SK-N-SH (cell line): ENCODE data around the gene HSD17B11. TPM values are rescaled to one million over a fixed set of nuclear protein-coding genes. Genes with fewer than 3 reads are reported as not detected.
"Not testable (repeated sequence)": the region's sequence is repeated elsewhere in the genome, so short reads cannot be mapped to it uniquely, and the experiment has no call there.

ENCODE experiments used
- CTCF ChIA-PET: fragments of 300-600, 350-600 bp; formaldehyde crosslinking; extraction: SDS; loops from one replicate; lab custom pipeline; 2021; lab: Yijun Ruan, JAX
- POLR2A ChIA-PET: fragments of 350-600 bp; sonication (Branson Sonifier 250); formaldehyde crosslinking; extraction: SDS; loops from one replicate; lab custom pipeline; 2020; ENCODE audit warnings: antibody characterized with exemption, inconsistent platforms; lab: Yijun Ruan, JAX
- DNase-seq: peaks from one replicate; pipeline ENCODE4 v3.0.0; 2012
- H2AFZ ChIP-seq: fragments of 200-600 bp; sonication (generic); 2 replicates; pipeline ENCODE4 v1.8.1; 2016; ENCODE audit warnings: antibody characterized with exemption, mild to moderate bottlenecking, low read depth
- H3F3A ChIP-seq: fragments of 200-600 bp; sonication (generic); replicated peaks from 2 replicates; pipeline ENCODE3; 2016; ENCODE audit warnings: antibody characterized with exemption, mild to moderate bottlenecking; ENCODE audit not compliant: insufficient read depth
- H3K27ac ChIP-seq, 2 experiments: fragments of 200-500 bp in 1 of 2; fragments of 200-600 bp in 1 of 2; sonication (Bioruptor generic) in 1 of 2; sonication (generic), shearing (Covaris generic) in 1 of 2; 2 replicates each; pipeline versions ENCODE4 v1.5.1 to v1.6.1; 2014 to 2016; ENCODE audit warnings: low read depth in 2 of 2, inconsistent platforms in 1 of 2, low read length in 1 of 2, mild to moderate bottlenecking in 1 of 2, mixed read lengths in 1 of 2
- H3K27me3 ChIP-seq: fragments of 200-600 bp; sonication (generic), shearing (Covaris generic); 2 replicates; pipeline ENCODE4 v1.6.1; 2016; ENCODE audit warnings: mixed run types; ENCODE audit not compliant: insufficient read depth
- H3K36me3 ChIP-seq, 2 experiments: fragments of 200-500 bp in 1 of 2; fragments of 200-600 bp in 1 of 2; sonication (Bioruptor generic) in 1 of 2; sonication (generic) in 1 of 2; replicated peaks in 1 of 2; 2 replicates each; pipeline versions ENCODE3 to v1.5.1; 2014 to 2016; ENCODE audit warnings: low read length in 1 of 2, mild to moderate bottlenecking in 1 of 2; ENCODE audit not compliant: insufficient read depth in 2 of 2, control insufficient read depth in 1 of 2
- H3K4me1 ChIP-seq, 2 experiments: fragments of 200-500 bp in 1 of 2; fragments of 200-600 bp in 1 of 2; sonication (Bioruptor generic) in 1 of 2; sonication (generic), shearing (Covaris generic) in 1 of 2; 2 replicates each; pipeline versions ENCODE4 v1.5.1 to v1.6.1; 2014 to 2016; ENCODE audit warnings: low read depth in 1 of 2, low read length in 1 of 2, mixed run types in 1 of 2; ENCODE audit not compliant: insufficient read depth in 2 of 2, control insufficient read depth in 1 of 2
- H3K4me2 ChIP-seq: fragments of 200-600 bp; sonication (generic), shearing (Covaris generic); 2 replicates; pipeline ENCODE4 v1.6.1; 2017; ENCODE audit warnings: mixed run types
- H3K4me3 ChIP-seq, 2 experiments: fragments of 200-500 bp in 1 of 2; fragments of 200-600 bp in 1 of 2; sonication (Bioruptor generic) in 1 of 2; sonication (generic), shearing (Covaris generic) in 1 of 2; 2 replicates each; pipeline versions ENCODE4 v1.5.1 to v1.8.1; 2014 to 2016; ENCODE audit warnings: low read depth in 2 of 2, inconsistent platforms in 1 of 2, low read length in 1 of 2, mild to moderate bottlenecking in 1 of 2, mixed read lengths in 1 of 2, moderate library complexity in 1 of 2
- H3K79me2 ChIP-seq: fragments of 200-600 bp; sonication (generic); 2 replicates; pipeline ENCODE4 v1.8.1; 2017; ENCODE audit warnings: mild to moderate bottlenecking; ENCODE audit not compliant: insufficient read depth
- H3K9ac ChIP-seq: fragments of 200-600 bp; sonication (generic); 2 replicates; pipeline ENCODE4 v1.6.1; 2017; ENCODE audit warnings: mixed run types
- H3K9me2 ChIP-seq: fragments of 200-600 bp; sonication (generic); 2 replicates; pipeline ENCODE4 v1.6.1; 2017; ENCODE audit warnings: mixed run types
- H3K9me3 ChIP-seq: fragments of 200-600 bp; sonication (generic); 2 replicates; pipeline ENCODE4 v1.6.1; 2017; ENCODE audit warnings: mixed run types, mild to moderate bottlenecking, moderate library complexity
- H4K20me1 ChIP-seq: fragments of 200-600 bp; sonication (generic); 2 replicates; pipeline ENCODE4 v1.6.1; 2017; ENCODE audit warnings: mild to moderate bottlenecking, mixed run types; ENCODE audit not compliant: insufficient read depth
- CHD2 ChIP-seq: fragments of 150-350 bp; IDR thresholded peaks from 2 replicates; pipeline ENCODE4 v1.6.1; 2018; ENCODE audit warnings: low read length; ENCODE audit not compliant: partially characterized antibody
- GABPA ChIP-seq: IDR thresholded peaks from 2 replicates; pipeline ENCODE4 v1.4.0; 2012; ENCODE audit warnings: low read depth, mild to moderate bottlenecking
- GATA2 ChIP-seq: sonication (generic); formaldehyde crosslinking; IDR thresholded peaks from 2 replicates; pipeline ENCODE4 v1.5.0; 2020; ENCODE audit warnings: mild to moderate bottlenecking, missing genetic modification reagents
- MEF2A ChIP-seq: IDR thresholded peaks from 2 replicates; pipeline ENCODE4 v1.4.0; 2012; ENCODE audit warnings: low read depth, borderline replicate concordance
- MXI1 ChIP-seq: IDR thresholded peaks from 2 replicates; pipeline ENCODE4 v1.6.1; 2012; ENCODE audit warnings: mild to moderate bottlenecking, low read depth, low read length, improper control_type of control experiment
- POLR2AphosphoS5 ChIP-seq: IDR thresholded peaks from 2 replicates; pipeline ENCODE4 v1.6.1; 2012; ENCODE audit warnings: low read depth, low read length
- RAD21 ChIP-seq: IDR thresholded peaks from 2 replicates; pipeline ENCODE4 v1.6.1; 2012; ENCODE audit warnings: mild to moderate bottlenecking, low read length
- RFX5 ChIP-seq: IDR thresholded peaks from 2 replicates; pipeline ENCODE4 v1.6.1; 2012; ENCODE audit warnings: mild to moderate bottlenecking, improper control_type of control experiment, low read length
- SIN3A ChIP-seq: IDR thresholded peaks from 2 replicates; pipeline ENCODE4 v1.6.1; 2012; ENCODE audit warnings: low read depth, mild to moderate bottlenecking, low read length, moderate library complexity, borderline replicate concordance
- WGBS: methylation state at CpG from one replicate; pipeline ENCODE4 v1.1.6; 2017; ENCODE audit warnings: low lambda C conversion rate; 5-methylcytosine and 5-hydroxymethylcytosine counted together
- polyA plus RNA-seq, 3 experiments: library from polyadenylated mRNA; depleted of rRNA; stranded (reverse); fragments of >200 nt; gene quantifications; 2 replicates each; pipeline ENCODE4 v1.2.3, GENCODE V29; 2012
- TF ChIP-seq, protein P1 (sequence below): fragments of 150-350 bp; IDR thresholded peaks from 2 replicates; pipeline ENCODE4 v1.6.1; 2017; ENCODE audit warnings: antibody characterized with exemption, low read length, low read depth, borderline replicate concordance
- TF ChIP-seq, protein P2 (sequence below): IDR thresholded peaks from 2 replicates; pipeline ENCODE4; 2012
- TF ChIP-seq, protein P3 (sequence below): fragments of 200-600 bp; sonication (generic); IDR thresholded peaks from 2 replicates; pipeline ENCODE4 v1.6.1; 2017; ENCODE audit warnings: antibody characterized with exemption, mild to moderate bottlenecking, moderate library complexity
- TF ChIP-seq, protein P4 (sequence below): fragments of 150-350 bp; IDR thresholded peaks from 2 replicates; pipeline ENCODE4 v1.6.1; 2016; ENCODE audit warnings: mild to moderate bottlenecking, low read depth, low read length
- TF ChIP-seq, protein P5 (sequence below): IDR thresholded peaks from 2 replicates; pipeline ENCODE4 v1.4.0; 2012; ENCODE audit warnings: low read depth

Gene HSD17B11
- polyA plus RNA-seq, 1 of the 3 experiments (the other 2 are of a cell fraction): 13.2 TPM

DNA sequence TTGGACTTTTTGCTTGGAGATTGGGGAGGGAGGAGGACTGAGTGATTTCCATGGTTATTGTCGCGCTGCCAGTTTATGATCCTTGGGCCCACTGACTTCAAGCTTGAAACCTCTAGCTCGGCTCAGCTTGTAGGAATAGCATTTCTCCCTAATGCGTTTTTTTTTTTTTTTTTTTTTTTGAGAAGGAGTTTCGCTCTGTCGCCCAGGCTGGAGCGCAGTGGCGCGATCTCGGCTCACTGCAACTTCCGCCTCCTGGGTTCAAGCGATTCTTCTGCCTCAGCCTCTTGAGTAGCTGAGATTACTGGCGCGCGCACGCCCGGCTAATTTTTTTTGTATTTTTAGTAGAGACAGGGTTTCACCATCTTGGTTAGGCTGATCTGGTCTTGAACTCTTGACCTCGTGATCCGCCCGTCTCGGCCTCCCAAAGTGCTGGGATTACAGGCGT lies 33.1 kb upstream of the HSD17B11 start:
- peak overlapping the region; percentile 75 to 95 for H3K4me3 ChIP-seq
- H3K4me2 ChIP-seq: peak overlapping the region; percentile 86
- peak overlapping the region; percentile 99; the same call in 1 of the 2 replicates for H2AFZ ChIP-seq
- CTCF ChIA-PET: interaction anchor here (1.4 kb wide), 1 partner anchor 48 kb away, joined by 4 read pairs; no protein-coding TSS in a partner anchor
- peak overlapping the region; percentile 94; the same call in 1 of the 2 replicates for H3K9ac ChIP-seq
- H3K9me3 ChIP-seq, H3K36me3 ChIP-seq, H3K4me1 ChIP-seq, POLR2A ChIA-PET, H4K20me1 ChIP-seq, H3K27me3 ChIP-seq, H3F3A ChIP-seq, DNase-seq, H3K9me2 ChIP-seq: not testable (repeated sequence)
- H3K79me2 ChIP-seq: peaks cover 57% of the 10 kb centered on the region
- 93% methylated on average over 22 of the region's 22 CpGs for WGBS
- H3K27ac ChIP-seq: peak overlapping the region in 1 of 2 experiments; percentile 96; a peak in 1 of 4 replicates

DNA sequence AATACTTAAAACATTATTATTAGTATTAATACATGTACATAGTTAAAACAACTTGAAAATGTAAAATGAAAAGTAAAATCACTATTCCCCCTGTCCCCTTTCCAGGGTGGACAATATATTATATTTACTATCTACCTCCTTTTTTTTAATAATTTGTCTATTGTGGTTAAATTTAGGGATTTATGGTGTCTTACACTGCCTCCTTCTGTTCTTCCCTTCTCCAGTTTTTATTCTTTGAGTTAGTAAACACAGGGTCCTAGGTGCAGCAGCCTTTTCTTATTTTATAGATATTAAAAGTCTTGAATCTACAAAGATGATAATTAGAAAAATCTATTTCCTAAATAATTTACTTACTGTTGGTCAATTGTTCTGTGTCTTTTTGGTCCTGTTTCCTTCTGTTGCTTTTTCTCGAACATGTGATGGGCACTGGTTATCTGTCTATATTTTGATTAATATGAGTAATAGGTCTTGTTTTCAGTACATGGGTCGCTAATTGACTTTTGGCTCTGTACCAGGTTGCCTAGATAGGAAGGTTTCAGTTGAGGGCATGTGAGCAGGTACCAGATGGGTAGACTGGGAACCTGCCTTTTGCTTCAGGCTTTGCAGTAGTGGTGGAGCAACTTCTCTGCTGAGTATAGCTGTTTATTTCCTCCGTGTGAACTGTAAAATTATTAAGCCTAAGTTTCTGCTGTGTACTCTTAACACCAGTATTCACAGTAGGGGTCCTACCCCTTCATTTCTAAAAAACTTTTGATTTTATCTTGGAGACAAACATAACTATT lies 32.5 kb upstream of the HSD17B11 start:
- 16% methylated on average over 3 of the region's 3 CpGs for WGBS
- Histone ChIP-seq H3F3A (peaks cover 5% of the 10 kb centered on the region), H3K27me3 (no peaks in the 10 kb centered on the region), H3K27ac (peak overlapping the region; percentile 96; a peak in 3 of 4 replicates), H3K79me2 (peaks cover 56% of the 10 kb centered on the region), H3K9ac (peak overlapping the region; percentile 94), H3K9me3 (no peaks in the 10 kb centered on the region), H4K20me1 (no peaks in the 10 kb centered on the region), H3K4me2 (peak overlapping the region; percentile 86), H2AFZ (peak overlapping the region; percentile 99), H3K4me1 (peaks cover 6% of the 10 kb centered on the region in 2 experiments; a peak in 1 of 4 replicates), H3K36me3 (no peaks in the 10 kb centered on the region), H3K4me3 (peak overlapping the region; percentile 75 to 95)
- peak; percentile 56 for DNase-seq
- POLR2A ChIA-PET: interaction anchor here (0.8 to 1.8 kb wide), 2 partner anchors 33 to 194 kb away, joined by 3 to 24 read pairs; partner anchors contain the start of gene HSD17B11
- CTCF ChIA-PET: interaction anchor here (1.0 to 1.9 kb wide), 4 partner anchors 12 to 48 kb away, joined by 3 to 5 read pairs (median 4); no protein-coding TSS in a partner anchor
- TF ChIP-seq MEF2A: no peak
- TF ChIP-seq, protein P1, sequence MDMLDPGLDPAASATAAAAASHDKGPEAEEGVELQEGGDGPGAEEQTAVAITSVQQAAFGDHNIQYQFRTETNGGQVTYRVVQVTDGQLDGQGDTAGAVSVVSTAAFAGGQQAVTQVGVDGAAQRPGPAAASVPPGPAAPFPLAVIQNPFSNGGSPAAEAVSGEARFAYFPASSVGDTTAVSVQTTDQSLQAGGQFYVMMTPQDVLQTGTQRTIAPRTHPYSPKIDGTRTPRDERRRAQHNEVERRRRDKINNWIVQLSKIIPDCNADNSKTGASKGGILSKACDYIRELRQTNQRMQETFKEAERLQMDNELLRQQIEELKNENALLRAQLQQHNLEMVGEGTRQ: no peak
- TF ChIP-seq POLR2AphosphoS5: no peak
- no peak for TF ChIP-seq SIN3A
- TF ChIP-seq, protein P2, sequence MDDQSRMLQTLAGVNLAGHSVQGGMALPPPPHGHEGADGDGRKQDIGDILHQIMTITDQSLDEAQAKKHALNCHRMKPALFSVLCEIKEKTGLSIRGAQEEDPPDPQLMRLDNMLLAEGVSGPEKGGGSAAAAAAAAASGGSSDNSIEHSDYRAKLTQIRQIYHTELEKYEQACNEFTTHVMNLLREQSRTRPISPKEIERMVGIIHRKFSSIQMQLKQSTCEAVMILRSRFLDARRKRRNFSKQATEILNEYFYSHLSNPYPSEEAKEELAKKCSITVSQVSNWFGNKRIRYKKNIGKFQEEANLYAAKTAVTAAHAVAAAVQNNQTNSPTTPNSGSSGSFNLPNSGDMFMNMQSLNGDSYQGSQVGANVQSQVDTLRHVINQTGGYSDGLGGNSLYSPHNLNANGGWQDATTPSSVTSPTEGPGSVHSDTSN: no peak
- no peak for TF ChIP-seq GABPA
- TF ChIP-seq RFX5: no peak
- TF ChIP-seq, protein P3, sequence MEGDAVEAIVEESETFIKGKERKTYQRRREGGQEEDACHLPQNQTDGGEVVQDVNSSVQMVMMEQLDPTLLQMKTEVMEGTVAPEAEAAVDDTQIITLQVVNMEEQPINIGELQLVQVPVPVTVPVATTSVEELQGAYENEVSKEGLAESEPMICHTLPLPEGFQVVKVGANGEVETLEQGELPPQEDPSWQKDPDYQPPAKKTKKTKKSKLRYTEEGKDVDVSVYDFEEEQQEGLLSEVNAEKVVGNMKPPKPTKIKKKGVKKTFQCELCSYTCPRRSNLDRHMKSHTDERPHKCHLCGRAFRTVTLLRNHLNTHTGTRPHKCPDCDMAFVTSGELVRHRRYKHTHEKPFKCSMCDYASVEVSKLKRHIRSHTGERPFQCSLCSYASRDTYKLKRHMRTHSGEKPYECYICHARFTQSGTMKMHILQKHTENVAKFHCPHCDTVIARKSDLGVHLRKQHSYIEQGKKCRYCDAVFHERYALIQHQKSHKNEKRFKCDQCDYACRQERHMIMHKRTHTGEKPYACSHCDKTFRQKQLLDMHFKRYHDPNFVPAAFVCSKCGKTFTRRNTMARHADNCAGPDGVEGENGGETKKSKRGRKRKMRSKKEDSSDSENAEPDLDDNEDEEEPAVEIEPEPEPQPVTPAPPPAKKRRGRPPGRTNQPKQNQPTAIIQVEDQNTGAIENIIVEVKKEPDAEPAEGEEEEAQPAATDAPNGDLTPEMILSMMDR: peak; percentile 27; the same call in 1 of the 2 replicates
- TF ChIP-seq, protein P4, sequence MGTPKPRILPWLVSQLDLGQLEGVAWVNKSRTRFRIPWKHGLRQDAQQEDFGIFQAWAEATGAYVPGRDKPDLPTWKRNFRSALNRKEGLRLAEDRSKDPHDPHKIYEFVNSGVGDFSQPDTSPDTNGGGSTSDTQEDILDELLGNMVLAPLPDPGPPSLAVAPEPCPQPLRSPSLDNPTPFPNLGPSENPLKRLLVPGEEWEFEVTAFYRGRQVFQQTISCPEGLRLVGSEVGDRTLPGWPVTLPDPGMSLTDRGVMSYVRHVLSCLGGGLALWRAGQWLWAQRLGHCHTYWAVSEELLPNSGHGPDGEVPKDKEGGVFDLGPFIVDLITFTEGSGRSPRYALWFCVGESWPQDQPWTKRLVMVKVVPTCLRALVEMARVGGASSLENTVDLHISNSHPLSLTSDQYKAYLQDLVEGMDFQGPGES: no peak
- TF ChIP-seq RAD21: peak; percentile 14; the same call in 1 of the 2 replicates
- no peak for TF ChIP-seq CHD2
- peak; percentile 12; the same call in 1 of the 2 replicates for TF ChIP-seq GATA2 (CRISPR knock-in tag)
- TF ChIP-seq MXI1: peak; percentile 31; the same call in 1 of the 2 replicates
- TF ChIP-seq, protein P5, sequence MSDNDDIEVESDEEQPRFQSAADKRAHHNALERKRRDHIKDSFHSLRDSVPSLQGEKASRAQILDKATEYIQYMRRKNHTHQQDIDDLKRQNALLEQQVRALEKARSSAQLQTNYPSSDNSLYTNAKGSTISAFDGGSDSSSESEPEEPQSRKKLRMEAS: no peak
- TF ChIP-seq, all 33 proteins: peak for 4
- no peaks in the 10 kb centered on the region for H3K9me2 ChIP-seq
